HCT116 (cell line): ENCODE measurements around the gene UQCRQ. TPM values are rescaled to one million over a fixed set of nuclear protein-coding genes. Genes with fewer than 3 reads are reported as not detected.

Experiments used
- ATAC-seq: fragments of 200-7000 bp; cut with Tn5 transposase; 2 replicates; pipeline ENCODE4 v1.9.1; 2020; ENCODE audit warnings: mild to moderate bottlenecking, moderate library complexity
- BruUV-seq: library from RNA; stranded (reverse); fragments of 400-500 nt; replicated peaks from 2 replicates; lab custom pipeline; 2021; lab: Mats Ljungman, UMichigan
- CTCF ChIA-PET: fragments of 300-600 bp; sonication (Branson Sonifier 250); formaldehyde crosslinking; loops from one replicate; lab custom pipeline; 2021; ENCODE audit warnings: antibody characterized with exemption; lab: Charles Lee
- POLR2A ChIA-PET: fragments of 300-600, 350-600 bp; sonication (Branson Sonifier 250); formaldehyde crosslinking; loops from one replicate; lab custom pipeline; 2021; ENCODE audit warnings: antibody characterized with exemption; lab: Charles Lee
- RAD21 ChIA-PET, 2 experiments: fragments of 300-600 bp; sonication (Branson Sonifier 250); formaldehyde crosslinking; loops; one replicate each; lab custom pipeline; 2023; ENCODE audit warnings: low total read pairs in 2 of 2; ENCODE audit not compliant: uncharacterized antibody in 2 of 2, unreplicated experiment in 2 of 2, low non-redundant PET in 1 of 2; lab: Charles Lee
- DNase-seq: peaks from one replicate; pipeline ENCODE4 v3.0.0-alpha.2; 2010; ENCODE audit warnings: low read depth, low spot score
- H2AFZ ChIP-seq: fragments of 200-600 bp; shearing (Covaris generic), sonication (generic); 2 replicates; pipeline ENCODE4 v1.6.1; 2017; ENCODE audit warnings: low read depth, mixed run types, mixed read lengths, antibody characterized with exemption, low read length; ENCODE audit not compliant: poor library complexity, severe bottlenecking
- H3K27ac ChIP-seq: 2 replicates; pipeline ENCODE4 v1.5.1; 2012; ENCODE audit warnings: low read depth, low read length
- H3K27me3 ChIP-seq: fragments of 200-600 bp; sonication (generic); 2 replicates; pipeline ENCODE4 v1.6.1; 2016; ENCODE audit warnings: mixed run types, low read length, mixed read lengths; ENCODE audit not compliant: insufficient read depth
- H3K36me3 ChIP-seq, 2 experiments: fragments of 200-500 bp in 1 of 2; fragments of 200-600 bp in 1 of 2; sonication (Bioruptor generic) in 1 of 2; sonication (generic) in 1 of 2; 2 replicates each; pipeline versions ENCODE4 v1.5.1 to v1.6.1; 2014 to 2016; ENCODE audit warnings: low read length in 2 of 2, inconsistent platforms in 1 of 2, mixed read lengths in 1 of 2, mixed run types in 1 of 2; ENCODE audit not compliant: insufficient read depth in 2 of 2, control insufficient read depth in 1 of 2
- H3K4me1 ChIP-seq, 2 experiments: fragments of 200-600 bp in 1 of 2; sonication (generic) in 1 of 2; 2 replicates each; pipeline versions ENCODE4 v1.5.1 to v1.6.1; 2012 to 2017; ENCODE audit warnings: low read length in 2 of 2, inconsistent platforms in 1 of 2, mild to moderate bottlenecking in 1 of 2, mixed read lengths in 1 of 2, mixed run types in 1 of 2, moderate library complexity in 1 of 2; ENCODE audit not compliant: insufficient read depth in 2 of 2, control insufficient read depth in 1 of 2
- H3K4me2 ChIP-seq: fragments of 200-600 bp; sonication (generic); 2 replicates; pipeline ENCODE4 v1.6.1; 2017; ENCODE audit warnings: mixed run types, low read length, mixed read lengths
- H3K4me3 ChIP-seq, 2 experiments: fragments of 200-600 bp in 1 of 2; sonication (generic) in 1 of 2; replicated peaks in 1 of 2; 2 replicates each; pipeline ENCODE4 v1.5.1; 2011 to 2016; ENCODE audit warnings: low read length in 2 of 2, control low read depth in 1 of 2, low read depth in 1 of 2, mild to moderate bottlenecking in 1 of 2, mixed read lengths in 1 of 2, mixed run types in 1 of 2
- H3K79me2 ChIP-seq: fragments of 200-600 bp; sonication (generic); 2 replicates; pipeline ENCODE4 v1.6.1; 2017; ENCODE audit warnings: mild to moderate bottlenecking, mixed run types, low read length, moderate library complexity, mixed read lengths; ENCODE audit not compliant: insufficient read depth
- H3K9ac ChIP-seq: fragments of 200-600 bp; sonication (generic); 2 replicates; pipeline ENCODE4 v1.6.1; 2016; ENCODE audit warnings: low read length, mixed read lengths
- H3K9me2 ChIP-seq: fragments of 200-600 bp; sonication (generic), shearing (Covaris generic); 2 replicates; pipeline ENCODE4 v1.6.1; 2017; ENCODE audit warnings: mixed run types, mild to moderate bottlenecking, moderate library complexity; ENCODE audit not compliant: insufficient read depth
- H3K9me3 ChIP-seq, 2 experiments: fragments of 200-500 bp in 1 of 2; fragments of 200-600 bp in 1 of 2; sonication (Bioruptor generic) in 1 of 2; sonication (generic) in 1 of 2; 2 replicates each; pipeline ENCODE4 v1.6.1; 2014 to 2017; ENCODE audit warnings: low read length in 2 of 2, mixed read lengths in 2 of 2, inconsistent platforms in 1 of 2, low read depth in 1 of 2, mild to moderate bottlenecking in 1 of 2, mixed run types in 1 of 2, moderate library complexity in 1 of 2; ENCODE audit not compliant: control insufficient read depth in 1 of 2, insufficient read depth in 1 of 2
- H4K20me1 ChIP-seq: fragments of 200-600 bp; sonication (generic), shearing (Covaris generic); 2 replicates; pipeline ENCODE4 v1.6.1; 2017; ENCODE audit warnings: mixed run types, mild to moderate bottlenecking, moderate library complexity; ENCODE audit not compliant: insufficient read depth
- EZH2 ChIP-seq: fragments of 200-600 bp; sonication (generic); IDR thresholded peaks from 2 replicates; pipeline ENCODE4 v1.6.1; 2017; ENCODE audit warnings: antibody characterized with exemption, mixed run types
- EZH2phosphoT487 ChIP-seq: fragments of 200-600 bp; IDR thresholded peaks from 2 replicates; pipeline ENCODE4 v1.6.1; 2018; ENCODE audit warnings: antibody characterized with exemption, borderline replicate concordance
- SRF ChIP-seq: IDR thresholded peaks from 2 replicates; pipeline ENCODE4 v1.6.1; 2012; ENCODE audit warnings: low read depth
- ZNF274 ChIP-seq: fragments of 200-500 bp; sonication (Bioruptor generic); IDR thresholded peaks from 2 replicates; pipeline ENCODE4 v1.6.1; 2014; ENCODE audit warnings: mild to moderate bottlenecking, low read depth, low read length, inconsistent platforms
- intact Hi-C: fragments of 100-400 bp; cut with micrococcal nuclease; formaldehyde crosslinking; loops from 2 replicates; pipeline ENCODE4 v1.10.0; 2022
- total RNA-seq: library from RNA; stranded (reverse); gene quantifications from one replicate; pipeline ENCODE4 v1.2.1, GENCODE V29; 2021; ENCODE audit not compliant: unreplicated experiment
- TF ChIP-seq, protein P1 (sequence below), 3 experiments: fragments of 200-600 bp in 1 of 3; sonication (generic) in 1 of 3; IDR thresholded peaks in 2 of 3; conservative IDR thresholded peaks in 1 of 3; 2 replicates each; pipeline ENCODE4 v1.5.1; 2012 to 2017; ENCODE audit warnings: low read depth in 2 of 3, low read length in 2 of 3, antibody characterized with exemption in 1 of 3, borderline replicate concordance in 1 of 3, control low read depth in 1 of 3, mild to moderate bottlenecking in 1 of 3, mixed read lengths in 1 of 3, mixed run types in 1 of 3, moderate library complexity in 1 of 3; ENCODE audit not compliant: insufficient read depth in 1 of 3

The UQCRQ gene
- total RNA-seq, 1 experiment from 2014 or later: 528 TPM

DNA sequence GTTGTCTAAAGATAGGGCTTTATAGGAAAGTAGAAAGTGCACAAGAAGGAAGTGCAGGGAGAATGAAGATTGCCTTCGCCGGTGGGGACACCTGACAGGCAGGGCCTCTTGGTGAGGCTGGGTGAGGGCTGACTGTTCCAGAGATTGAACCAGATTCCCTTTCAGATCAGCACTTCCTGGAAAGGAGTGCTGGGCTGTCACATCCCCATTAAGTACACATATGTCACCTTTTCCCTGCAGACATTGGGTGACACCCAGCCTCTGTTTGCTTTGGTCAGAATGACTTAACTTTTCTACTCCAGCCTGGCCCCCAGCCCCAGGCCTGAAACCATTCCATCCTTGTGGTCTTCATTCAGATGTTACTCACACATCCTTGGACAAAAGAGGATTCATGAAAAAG lies 28.6 kb upstream of the UQCRQ start:
- ChIA-PET POLR2A (no interaction called here), CTCF (no interaction called here)
- Histone ChIP-seq H4K20me1 (no peaks in the 10 kb centered on the region), H2AFZ (no peak overlapping the region), H3K27ac (no peak overlapping the region), H3K27me3 (no peaks in the 10 kb centered on the region), H3K36me3 (no peaks in the 10 kb centered on the region), H3K4me1 (0 out of 4 replicates have a peak, but pooled peaks cover 0 to 4% of the 10 kb centered on the region in 2 experiments), H3K9ac (no peak overlapping the region)
- intact Hi-C loops: no loop called here
- no TSS peak for BruUV-seq
- DNase-seq (no peak), ATAC-seq (no peak)
- TF ChIP-seq ZNF274 (no peak), EZH2 (no peak), SRF (no peak), EZH2phosphoT487 (no peak)
- TF ChIP-seq, all 23 proteins: peak for 0
- no peak overlapping the region for H3K4me3 ChIP-seq
- H3K9me3 ChIP-seq: no peaks in the 10 kb centered on the region
- H3K9me2 ChIP-seq: no peaks in the 10 kb centered on the region
- RAD21 ChIA-PET: no interaction called here
- H3K4me2 ChIP-seq: no peak overlapping the region
- H3K79me2 ChIP-seq: no peaks in the 10 kb centered on the region

DNA sequence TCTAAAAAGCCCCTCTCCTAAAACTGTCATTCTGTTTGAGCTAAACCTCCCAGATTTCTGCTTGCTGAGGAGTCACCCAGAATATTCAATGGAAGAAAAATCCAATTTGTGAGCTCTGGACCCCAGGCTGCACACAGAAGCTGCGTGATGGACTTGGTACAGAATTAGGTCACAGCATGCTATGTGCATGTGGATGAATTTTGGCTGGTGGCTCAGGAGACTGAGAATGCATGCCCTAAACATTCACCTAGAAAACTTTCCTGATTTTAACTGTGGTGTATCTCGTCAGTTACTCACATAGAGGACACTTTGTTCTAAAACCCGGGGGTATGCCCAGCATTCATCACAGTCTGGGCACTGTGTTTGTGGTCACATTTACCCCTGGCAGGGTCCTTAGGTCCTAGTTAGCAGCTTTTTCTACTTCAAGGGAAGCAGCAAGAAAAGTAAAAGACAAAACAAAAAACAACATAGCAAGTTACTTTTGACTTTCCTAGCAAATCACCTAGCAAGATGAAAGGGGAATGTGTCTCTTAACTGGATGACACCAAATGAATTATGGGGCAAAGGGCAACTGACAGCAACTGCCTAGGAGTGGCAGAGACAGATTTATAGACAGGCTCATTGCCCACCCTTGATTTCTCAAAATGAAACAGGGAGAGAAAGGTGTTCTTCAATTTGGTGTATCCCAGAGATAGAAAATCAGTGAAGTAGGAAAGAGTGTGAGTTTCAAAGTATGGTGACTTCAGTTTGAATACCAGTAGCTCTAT lies 27.7 kb upstream of the UQCRQ start:
- RAD21 ChIA-PET: no interaction called here
- no TSS peak for BruUV-seq
- Histone ChIP-seq H2AFZ (no peak overlapping the region), H3K27me3 (no peaks in the 10 kb centered on the region)
- intact Hi-C loops: no loop called here
- TF ChIP-seq EZH2phosphoT487: no peak
- TF ChIP-seq, protein P1, sequence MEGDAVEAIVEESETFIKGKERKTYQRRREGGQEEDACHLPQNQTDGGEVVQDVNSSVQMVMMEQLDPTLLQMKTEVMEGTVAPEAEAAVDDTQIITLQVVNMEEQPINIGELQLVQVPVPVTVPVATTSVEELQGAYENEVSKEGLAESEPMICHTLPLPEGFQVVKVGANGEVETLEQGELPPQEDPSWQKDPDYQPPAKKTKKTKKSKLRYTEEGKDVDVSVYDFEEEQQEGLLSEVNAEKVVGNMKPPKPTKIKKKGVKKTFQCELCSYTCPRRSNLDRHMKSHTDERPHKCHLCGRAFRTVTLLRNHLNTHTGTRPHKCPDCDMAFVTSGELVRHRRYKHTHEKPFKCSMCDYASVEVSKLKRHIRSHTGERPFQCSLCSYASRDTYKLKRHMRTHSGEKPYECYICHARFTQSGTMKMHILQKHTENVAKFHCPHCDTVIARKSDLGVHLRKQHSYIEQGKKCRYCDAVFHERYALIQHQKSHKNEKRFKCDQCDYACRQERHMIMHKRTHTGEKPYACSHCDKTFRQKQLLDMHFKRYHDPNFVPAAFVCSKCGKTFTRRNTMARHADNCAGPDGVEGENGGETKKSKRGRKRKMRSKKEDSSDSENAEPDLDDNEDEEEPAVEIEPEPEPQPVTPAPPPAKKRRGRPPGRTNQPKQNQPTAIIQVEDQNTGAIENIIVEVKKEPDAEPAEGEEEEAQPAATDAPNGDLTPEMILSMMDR (IDR thresholded peaks at IDR 0.05 in 2 of 3, conservative IDR thresholded peaks at IDR 0.05 in 1 of 3; ENCODE audit: borderline replicate concordance in 1 of 3, insufficient read depth in 1 of 3, low read depth in 2 of 3, low read length in 2 of 3): no peak
- TF ChIP-seq, all 23 proteins: peak for 0
- H3K4me1 ChIP-seq: 0 out of 4 replicates have a peak, but pooled peaks cover 0 to 4% of the 10 kb centered on the region in 2 experiments
- ChIA-PET POLR2A (no interaction called here), CTCF (no interaction called here)
- H3K9me2 ChIP-seq: no peaks in the 10 kb centered on the region
- H3K4me3 ChIP-seq: no peak overlapping the region
- no peaks in the 10 kb centered on the region for H3K9me3 ChIP-seq
- no peak for ATAC-seq
- H3K9ac ChIP-seq: no peak overlapping the region
- H3K36me3 ChIP-seq: no peaks in the 10 kb centered on the region
- H3K27ac ChIP-seq: no peak overlapping the region
- H3K79me2 ChIP-seq: no peaks in the 10 kb centered on the region
- H4K20me1 ChIP-seq: no peaks in the 10 kb centered on the region
- DNase-seq: no peak
- H3K4me2 ChIP-seq: no peak overlapping the region
